B cell (primary cell): Measurements from ENCODE around the gene CCDC107. TPM values are rescaled to one million over a fixed set of nuclear protein-coding genes. Genes with fewer than 3 reads are reported as not detected.

Source experiments
- ATAC-seq: fragments of 200-7000 bp; cut with Tn5 transposase; one replicate; pipeline ENCODE4 v1.10.0; 2021; ENCODE audit warnings: low read depth, mild to moderate bottlenecking, moderate number of reproducible peaks, moderate library complexity
- CTCF ChIA-PET: fragments of 350-600 bp; sonication (Branson Sonifier 250); formaldehyde crosslinking; loops from one replicate; lab custom pipeline; 2021; ENCODE audit warnings: antibody characterized with exemption, inconsistent platforms; lab: Charles Lee
- POLR2A ChIA-PET: fragments of 350-600 bp; sonication (Branson Sonifier 250); formaldehyde crosslinking; loops from one replicate; lab custom pipeline; 2021; ENCODE audit warnings: antibody characterized with exemption; lab: Charles Lee
- DNase-seq: peaks from one replicate; pipeline ENCODE4 v3.0.0; 2013
- H2AFZ ChIP-seq: 2 replicates; pipeline ENCODE4 v1.6.1; 2012; ENCODE audit warnings: mild to moderate bottlenecking, low read depth, low read length; ENCODE audit not compliant: insufficient read depth, poor library complexity, severe bottlenecking
- H3K27ac ChIP-seq, 2 donors: 1 replicate in 1 of 2; 2 replicates in 1 of 2; pipeline ENCODE4 v1.5.1; 2012 to 2013; ENCODE audit warnings: low read length in 2 of 2, mild to moderate bottlenecking in 2 of 2, moderate library complexity in 1 of 2
- H3K27me3 ChIP-seq, 4 experiments: fragments of 200-600 bp in 1 of 4; sonication (generic) in 1 of 4; replicated peaks in 1 of 4; 1 replicate in 2 of 4; 2 replicates in 2 of 4; pipeline versions ENCODE4 v1.6.1 to v1.7.0; 2013 to 2016; ENCODE audit warnings: low read length in 3 of 4, mild to moderate bottlenecking in 2 of 4, mixed read lengths in 1 of 4, moderate library complexity in 1 of 4; ENCODE audit not compliant: insufficient read depth in 4 of 4, control insufficient read depth in 3 of 4; ENCODE audit errors: control extremely low read depth in 1 of 4
- H3K36me3 ChIP-seq, 2 experiments: replicated peaks in 1 of 2; 1 replicate in 1 of 2; 2 replicates in 1 of 2; pipeline versions ENCODE4 v1.6.1 to v1.7.1; 2013; ENCODE audit warnings: low read length in 1 of 2; ENCODE audit not compliant: insufficient read depth in 2 of 2, control insufficient read depth in 1 of 2; ENCODE audit errors: control extremely low read depth in 1 of 2, extremely low read depth in 1 of 2
- H3K4me1 ChIP-seq, 2 donors: fragments of 200-600 bp in 1 of 2; sonication (generic) in 1 of 2; 1 replicate in 1 of 2; 2 replicates in 1 of 2; pipeline versions ENCODE4 v1.5.1 to v1.6.1; 2013 to 2017; ENCODE audit warnings: low read length in 2 of 2; ENCODE audit not compliant: control insufficient read depth in 2 of 2, insufficient read depth in 2 of 2
- H3K4me2 ChIP-seq: replicated peaks from 2 replicates; pipeline ENCODE3; 2012; ENCODE audit warnings: mild to moderate bottlenecking, low read depth, low read length; ENCODE audit not compliant: poor library complexity, severe bottlenecking
- H3K4me3 ChIP-seq, 5 experiments: fragments of 200-600 bp in 1 of 5; sonication (generic) in 1 of 5; 1 replicate in 3 of 5; 2 replicates in 2 of 5; pipeline versions ENCODE4 v1.5.1 to v1.7.0; 2011 to 2016; ENCODE audit warnings: low read length in 4 of 5, mild to moderate bottlenecking in 4 of 5, low read depth in 2 of 5, control low read depth in 1 of 5, moderate library complexity in 1 of 5; ENCODE audit not compliant: insufficient read depth in 1 of 5; ENCODE audit errors: control extremely low read depth in 1 of 5, extremely low read depth in 1 of 5
- H3K79me2 ChIP-seq: fragments of 200-600 bp; sonication (generic); one replicate; pipeline ENCODE4 v1.6.0; 2016; ENCODE audit warnings: low read length; ENCODE audit not compliant: control insufficient read depth, insufficient read depth
- H3K9ac ChIP-seq: fragments of 200-600 bp; sonication (generic); 2 replicates; pipeline ENCODE4 v1.6.1; 2017; ENCODE audit warnings: mild to moderate bottlenecking, low read length, moderate library complexity
- H3K9me3 ChIP-seq, 3 donors: one replicate each; pipeline versions ENCODE4 v1.6.1 to v1.7.1; 2013; ENCODE audit warnings: low read length in 2 of 3; ENCODE audit not compliant: control insufficient read depth in 2 of 3, insufficient read depth in 1 of 3; ENCODE audit errors: control extremely low read depth in 1 of 3
- H4K20me1 ChIP-seq: 2 replicates; pipeline ENCODE4 v1.6.0; 2012; ENCODE audit warnings: mild to moderate bottlenecking, low read length; ENCODE audit not compliant: insufficient read depth, control insufficient read depth, poor library complexity, severe bottlenecking
- H3K27ac Mint-ChIP-seq: one replicate; pipeline ENCODE4 v1.8.0; 2021; ENCODE audit warnings: mixed read lengths
- H3K27me3 Mint-ChIP-seq: one replicate; pipeline ENCODE4 v1.8.0; 2021; ENCODE audit warnings: mixed read lengths
- H3K4me1 Mint-ChIP-seq: one replicate; pipeline ENCODE4 v1.8.0; 2021; ENCODE audit warnings: mixed read lengths
- H3K4me3 Mint-ChIP-seq: one replicate; pipeline ENCODE4 v1.8.0; 2021; ENCODE audit warnings: mixed read lengths
- H3K9me3 Mint-ChIP-seq: one replicate; pipeline ENCODE4 v1.8.0; 2022; ENCODE audit warnings: mixed read lengths; ENCODE audit not compliant: insufficient read depth
- CTCF ChIP-seq: fragments of 200-600 bp; IDR thresholded peaks from one replicate; pipeline ENCODE4 v1.8.0; 2022; ENCODE audit warnings: antibody characterized with exemption, mild to moderate bottlenecking
- EZH2 ChIP-seq: IDR thresholded peaks from 2 replicates; pipeline ENCODE4 v1.6.1; 2012; ENCODE audit warnings: borderline replicate concordance, low read depth, mild to moderate bottlenecking, moderate library complexity, low read length; ENCODE audit not compliant: insufficient read depth, poor library complexity, severe bottlenecking
- WGBS: methylation state at CpG from one replicate; pipeline ENCODE4 v1.1.5; 2013; ENCODE audit warnings: missing lambda C conversion rate; ENCODE audit not compliant: insufficient coverage; 5-methylcytosine and 5-hydroxymethylcytosine counted together
- intact Hi-C: fragments of 100-400 bp; cut with micrococcal nuclease; formaldehyde crosslinking; loops from one replicate; pipeline ENCODE4 v1.10.0; 2022
- polyA plus RNA-seq: library from polyadenylated mRNA; depleted of rRNA; stranded (reverse); fragments of >200 nt; gene quantifications from 2 replicates; pipeline ENCODE4 v1.2.3, GENCODE V29; 2012
- total RNA-seq, 2 donors: library from RNA; stranded (reverse); fragments of 120-200 nt in 1 of 2; gene quantifications; 1 replicate in 1 of 2; 2 replicates in 1 of 2; pipeline versions ENCODE4 v1.2.3 to v1.2.4, GENCODE V29; 2013 to 2022

CCDC107 gene
- total and polyA plus RNA-seq, 2 donors (not counting 1 experiment from before 2014, with no cell fraction given) = 22.5 to 33.8 TPM

- no peaks in the 10 kb centered on the region for H3K9me3 Mint-ChIP-seq
- H3K9ac ChIP-seq = no peak overlapping the region
- peaks cover 65% of the 10 kb centered on the region for H3K4me1 Mint-ChIP-seq
- ChIA-PET POLR2A (interaction anchor here (0.7 to 4.6 kb wide), 6 partner anchors 8 to 76 kb away, joined by 3 to 62 read pairs (median 15); partner anchors contain the start of genes CREB3, SIT1, TESK1 and TLN1), CTCF (interaction anchor here (0.7 to 15.0 kb wide), 11 partner anchors 8 to 77 kb away, joined by 3 to 268 read pairs (median 7); partner anchors contain the start of genes ARHGEF39, CD72, CREB3 and SIT1)
- H3K27ac ChIP-seq = peak overlapping the region in 1 of 2 donors; percentile 99
- peak overlapping the region; percentile 91 for H3K4me2 ChIP-seq
- H3K4me3 Mint-ChIP-seq = peak overlapping the region; percentile 94
- intact Hi-C loops = loop anchor here (5.0 kb wide), 3 partner anchors 171 to 539 kb away; partner anchors contain the start of genes ATOSB, FAM221B and TMEM8B
- peaks cover 26% of the 10 kb centered on the region for H3K79me2 ChIP-seq
- no peak overlapping the region for H3K4me3 ChIP-seq
- TF ChIP-seq EZH2 = no peak
- no peak for TF ChIP-seq CTCF
- ATAC-seq (no peak), DNase-seq (peak; percentile 51)
- no peaks in the 10 kb centered on the region for H3K27me3 Mint-ChIP-seq
- H4K20me1 ChIP-seq = no peaks in the 10 kb centered on the region
- H3K36me3 ChIP-seq = peaks cover 0 to 14% of the 10 kb centered on the region in 2 experiments
- H2AFZ ChIP-seq = no peak overlapping the region
- peak overlapping the region; percentile 97 for H3K27ac Mint-ChIP-seq
- H3K27me3 ChIP-seq = no peaks in the 10 kb centered on the region
- H3K9me3 ChIP-seq = peaks cover 0 to 3% (median 0%) of the 10 kb centered on the region in 3 donors
- 79% methylated on average over 16 of the region's 17 CpGs for WGBS
- H3K4me1 ChIP-seq = peaks cover 34 to 58% of the 10 kb centered on the region in 2 donors
Measured at GRCh38 chr9:35656348-35656747, 1.7 kb upstream of the CCDC107 start.
